Esophagus squamous epithelium (tissue), 4 donors: ENCODE data around the gene CERKL.

Source experiments
- POLR2A ChIP-seq, 4 donors: fragments of 450-650 bp; IDR thresholded peaks; one replicate each; pipeline ENCODE4 v1.6.1; 2017; ENCODE audit warnings: antibody characterized with exemption in 4 of 4, mild to moderate bottlenecking in 4 of 4, moderate library complexity in 3 of 4
- TF ChIP-seq, protein P1 (sequence below), 6 experiments: fragments of 450-650 bp in 4 of 6; fragments of 200-600 bp in 2 of 6; sonication (generic) in 2 of 6; IDR thresholded peaks; one replicate each; pipeline ENCODE4 v1.5.1; 2016 to 2019; ENCODE audit warnings: antibody characterized with exemption in 6 of 6, mild to moderate bottlenecking in 4 of 6, moderate library complexity in 4 of 6

DNA sequence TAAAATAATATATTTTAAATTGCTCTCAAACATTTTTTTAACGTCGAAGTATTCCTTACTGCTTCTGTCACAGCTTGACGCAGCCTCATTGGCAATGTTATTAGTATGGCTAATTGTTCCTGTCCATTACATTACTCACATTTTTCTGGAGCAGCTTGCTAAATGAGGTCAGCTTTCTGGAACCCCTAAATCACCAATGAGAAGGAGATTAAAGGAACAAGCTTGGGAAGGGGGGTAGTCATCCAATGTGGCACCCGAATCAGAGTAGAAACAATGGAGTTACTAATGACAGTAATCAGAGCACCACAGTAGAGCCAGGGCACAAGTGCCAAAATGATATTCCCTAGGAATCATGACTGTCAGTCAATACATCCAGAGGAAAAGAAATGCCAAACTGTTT is 18.3 kb upstream of the CERKL start:
- TF ChIP-seq, protein P1, sequence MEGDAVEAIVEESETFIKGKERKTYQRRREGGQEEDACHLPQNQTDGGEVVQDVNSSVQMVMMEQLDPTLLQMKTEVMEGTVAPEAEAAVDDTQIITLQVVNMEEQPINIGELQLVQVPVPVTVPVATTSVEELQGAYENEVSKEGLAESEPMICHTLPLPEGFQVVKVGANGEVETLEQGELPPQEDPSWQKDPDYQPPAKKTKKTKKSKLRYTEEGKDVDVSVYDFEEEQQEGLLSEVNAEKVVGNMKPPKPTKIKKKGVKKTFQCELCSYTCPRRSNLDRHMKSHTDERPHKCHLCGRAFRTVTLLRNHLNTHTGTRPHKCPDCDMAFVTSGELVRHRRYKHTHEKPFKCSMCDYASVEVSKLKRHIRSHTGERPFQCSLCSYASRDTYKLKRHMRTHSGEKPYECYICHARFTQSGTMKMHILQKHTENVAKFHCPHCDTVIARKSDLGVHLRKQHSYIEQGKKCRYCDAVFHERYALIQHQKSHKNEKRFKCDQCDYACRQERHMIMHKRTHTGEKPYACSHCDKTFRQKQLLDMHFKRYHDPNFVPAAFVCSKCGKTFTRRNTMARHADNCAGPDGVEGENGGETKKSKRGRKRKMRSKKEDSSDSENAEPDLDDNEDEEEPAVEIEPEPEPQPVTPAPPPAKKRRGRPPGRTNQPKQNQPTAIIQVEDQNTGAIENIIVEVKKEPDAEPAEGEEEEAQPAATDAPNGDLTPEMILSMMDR (IDR thresholded peaks at IDR 0.05): no peak
- no peak for TF ChIP-seq POLR2A (IDR thresholded peaks at IDR 0.05)
